Posterior cingulate gyrus (tissue), 11 donors: ENCODE results near the gene SALL1.

ENCODE experiments used
- DNase-seq, 10 donors: peaks; one replicate each; pipeline versions ENCODE4 v3.0.0 to v3.0.0-alpha.2; 2020 to 2021; ENCODE audit warnings: mixed read lengths in 3 of 10
- intact Hi-C: fragments of 100-400 bp; cut with DNase I; formaldehyde crosslinking; loops from one replicate; pipeline ENCODE4 v1.15.1; 2023

SALL1 gene

GRCh38 chr16:51119973-51120729 is 30.9 kb downstream of the SALL1 start:
- intact Hi-C loops, result no loop called here
- no peak for DNase-seq

DNA sequence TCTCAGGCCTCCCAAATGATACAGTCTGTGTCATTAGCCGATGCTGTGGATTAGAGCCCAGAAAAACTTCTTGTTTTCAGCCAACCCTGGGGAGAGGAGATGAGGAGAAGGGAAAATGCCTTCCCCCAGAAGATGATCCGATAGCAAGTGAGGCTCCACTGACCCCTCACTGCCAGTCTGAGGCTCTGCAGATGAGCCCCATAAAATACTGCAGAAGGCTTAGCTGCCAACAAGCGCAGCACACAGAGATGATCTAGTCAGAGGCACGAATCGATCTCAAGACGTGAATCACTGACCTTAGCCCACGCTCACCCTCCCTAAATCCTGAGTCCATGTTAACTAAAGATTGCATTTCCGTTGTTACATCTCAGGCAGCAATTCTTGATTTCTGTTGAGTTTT is 31.5 kb downstream of the SALL1 start:
- DNase-seq, result peak in 1 of 10 donors; percentile 36
- intact Hi-C loops, result no loop called here

DNA sequence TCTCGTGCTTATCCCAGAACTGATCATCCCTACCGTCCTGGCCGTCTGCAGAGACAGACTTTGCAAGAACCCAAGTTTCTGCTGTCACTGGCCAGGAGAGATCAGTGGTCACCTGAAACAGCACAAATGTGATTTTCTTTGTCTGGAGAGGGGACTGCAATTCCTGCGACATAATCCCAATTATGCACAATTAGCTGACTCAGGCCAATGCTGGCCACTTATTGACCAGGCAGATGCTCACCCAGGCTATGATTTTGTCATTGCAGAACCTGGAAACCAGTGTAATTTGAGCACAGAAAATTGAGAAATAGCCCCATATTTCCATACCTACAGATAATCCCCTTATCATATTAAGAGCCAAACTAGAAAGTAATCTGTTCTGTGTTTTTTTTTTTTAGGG is 34.7 kb downstream of the SALL1 start:
- no peak for DNase-seq
- intact Hi-C loops, result no loop called here

DNA sequence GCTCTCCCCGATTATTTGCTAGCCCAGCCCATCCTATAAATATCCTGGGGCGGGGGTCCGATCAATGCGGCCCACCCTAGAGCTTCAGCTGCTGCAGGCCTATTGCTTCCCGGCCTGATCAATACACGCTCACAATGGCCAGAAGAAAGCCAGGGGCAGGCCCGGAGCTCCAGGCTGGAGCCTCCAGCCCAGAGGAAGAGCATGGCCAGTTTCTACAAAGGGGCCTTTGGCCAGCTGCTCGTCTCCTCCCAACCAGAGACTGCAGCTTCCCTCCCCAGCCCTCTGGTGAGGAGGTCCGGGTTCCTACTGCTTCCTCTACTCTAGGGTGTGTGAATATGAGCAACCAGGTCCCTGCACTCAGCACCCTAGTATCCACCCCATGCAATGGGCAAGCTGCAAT is 36.7 kb downstream of the SALL1 start:
- DNase-seq, result peak in 1 of 10 donors; percentile 32
- intact Hi-C loops, result no loop called here

GRCh38 chr16:51113236-51114125 is 37.6 kb downstream of the SALL1 start:
- no peak for DNase-seq
- intact Hi-C loops, result no loop called here

GRCh38 chr16:51112323-51112722 is 38.7 kb downstream of the SALL1 start:
- intact Hi-C loops, result no loop called here
- no peak for DNase-seq

DNA sequence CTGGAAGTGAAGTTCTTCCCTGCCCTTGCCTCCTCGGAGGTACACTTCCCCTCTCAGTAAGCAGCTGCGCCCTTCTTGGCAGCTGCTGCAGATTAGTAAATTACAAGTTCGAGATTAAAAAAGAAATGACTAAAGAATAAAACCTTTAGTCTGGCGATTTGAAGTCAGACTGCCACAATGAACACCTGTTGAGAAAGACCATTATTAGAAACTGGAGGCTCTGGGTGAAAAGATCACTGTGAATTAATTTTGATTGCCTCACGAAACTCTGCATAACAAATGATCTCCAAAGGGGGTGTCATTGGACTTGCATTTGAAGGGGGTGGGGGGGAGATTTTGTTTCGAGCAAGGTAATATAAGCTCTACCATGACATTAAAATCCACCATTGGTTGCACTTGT is 39.3 kb downstream of the SALL1 start:
- intact Hi-C loops, result no loop called here

DNA sequence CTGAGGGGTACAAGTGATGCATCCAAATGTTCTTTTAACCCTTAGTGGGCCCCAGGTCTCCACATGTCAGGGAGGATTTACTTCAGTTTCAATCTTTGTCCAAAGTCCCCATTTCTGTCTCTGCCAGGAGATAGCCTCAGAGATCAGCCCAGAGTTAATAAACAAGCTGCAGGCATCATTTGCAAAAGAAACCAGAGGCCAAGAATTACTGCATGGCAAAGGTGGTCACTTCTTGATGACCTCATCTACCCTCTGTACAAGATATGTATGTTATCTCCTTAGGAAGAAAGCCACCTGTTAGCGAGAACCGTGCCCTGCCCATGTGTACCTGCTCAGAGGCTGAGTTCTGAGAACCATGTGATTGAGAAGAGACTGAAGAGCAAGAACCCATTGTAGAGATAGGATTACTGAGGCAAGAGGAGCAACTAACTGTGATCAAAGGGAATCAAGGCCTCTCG is 40.3 kb downstream of the SALL1 start:
- no peak for DNase-seq
- intact Hi-C loops, result no loop called here

More for the DNA sequence above, 39.3 kb downstream of the SALL1 start:
- no peak for DNase-seq

DNA sequence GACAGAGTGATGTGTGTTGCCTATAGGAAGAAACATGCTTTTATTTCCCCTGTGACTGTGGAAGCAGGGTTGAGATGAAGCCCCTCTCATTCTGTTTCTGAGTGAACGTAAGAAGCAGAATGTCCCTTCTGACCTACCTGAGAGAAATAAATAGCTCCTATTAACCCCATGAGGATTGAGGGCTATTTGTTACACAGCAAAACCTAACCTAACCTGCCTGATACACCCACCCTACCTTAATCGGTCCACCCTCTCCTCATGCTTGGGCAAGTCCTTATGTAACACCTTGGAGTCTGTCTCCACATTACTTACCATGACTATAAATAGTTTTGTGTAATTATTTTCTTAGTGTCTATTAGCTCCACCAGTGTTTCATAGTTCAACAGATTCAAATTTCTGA is 41.9 kb downstream of the SALL1 start:
- DNase-seq, result no peak
- intact Hi-C loops, result no loop called here

DNA sequence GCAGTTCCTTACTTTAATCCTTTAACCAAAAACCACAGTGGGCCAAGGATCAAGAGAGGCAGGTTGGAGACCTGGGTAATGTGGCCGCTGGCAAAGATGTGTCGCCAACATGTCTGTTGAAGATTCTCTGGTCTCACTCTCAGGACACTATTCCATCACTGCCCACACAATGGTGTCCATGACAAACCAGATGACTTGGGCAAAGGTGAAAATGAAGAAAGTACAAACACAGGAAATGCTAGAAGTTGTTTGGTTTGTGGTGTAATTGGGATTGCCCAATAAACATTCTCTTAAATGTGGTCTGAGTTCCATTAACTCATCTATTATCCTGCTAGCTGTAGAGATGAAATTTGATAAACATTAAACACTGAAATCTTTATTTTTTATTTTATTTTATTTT is 43.3 kb downstream of the SALL1 start:
- no peak for DNase-seq
- intact Hi-C loops, result no loop called here

DNA sequence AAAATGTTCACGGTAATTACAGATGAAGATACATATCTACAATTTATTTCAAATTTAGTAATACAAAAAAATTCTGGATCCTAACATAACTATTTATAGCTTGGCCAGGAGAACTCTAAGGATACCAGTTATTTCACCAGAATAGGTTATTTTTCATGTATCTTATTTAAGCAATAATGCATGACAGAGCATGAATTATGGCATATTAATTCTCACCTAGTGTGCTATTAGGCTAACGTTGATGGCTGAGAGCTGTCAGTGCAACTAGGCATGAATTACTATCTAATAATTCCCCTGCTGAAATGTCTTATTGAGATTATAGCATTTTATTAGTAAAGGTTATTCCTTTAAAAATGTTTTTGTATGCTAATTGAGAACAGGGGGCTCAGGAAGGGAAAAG is 44.5 kb downstream of the SALL1 start:
- DNase-seq, result no peak
- intact Hi-C loops, result no loop called here

DNA sequence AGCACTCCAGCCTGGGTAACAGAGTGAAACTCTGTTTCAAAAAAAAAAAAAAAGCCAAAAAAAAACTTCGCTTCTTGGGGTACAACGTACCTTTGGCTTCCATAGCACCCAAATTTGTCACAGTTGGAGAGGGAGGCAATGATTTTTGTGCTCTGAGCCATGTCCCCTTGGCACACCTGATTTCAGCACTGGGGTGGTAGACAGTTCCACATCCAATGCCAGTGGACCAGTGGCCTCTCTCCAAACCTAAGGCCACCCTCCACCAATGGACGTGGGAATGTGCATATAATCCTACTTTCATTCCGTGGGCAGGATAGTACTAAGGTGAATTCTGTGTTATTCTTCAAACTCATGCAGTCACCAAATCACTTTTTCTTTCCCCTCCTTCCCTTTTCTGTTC is 47.5 kb downstream of the SALL1 start:
- no peak for DNase-seq
- intact Hi-C loops, result no loop called here

GRCh38 chr16:51097729-51098128 is 53.3 kb downstream of the SALL1 start:
- intact Hi-C loops, result no loop called here
- no peak for DNase-seq

GRCh38 chr16:51095890-51096626 is 55.0 kb downstream of the SALL1 start:
- intact Hi-C loops, result no loop called here

GRCh38 chr16:51095084-51095881 is 55.8 kb downstream of the SALL1 start:
- peak in 3 of 10 donors; percentile 10 to 19 (median 14) for DNase-seq
- intact Hi-C loops, result no loop called here

More at GRCh38 chr16:51095890-51096626, 55.0 kb downstream of the SALL1 start:
- no peak for DNase-seq

- intact Hi-C loops, result no loop called here
- DNase-seq, result no peak
Measured at GRCh38 chr16:51093726-51094280, 57.3 kb downstream of the SALL1 start.
